Erythroblast (primary cell): ENCODE data around the gene FHOD1.

ENCODE experiments used
- GATA1 ChIP-seq: IDR thresholded peaks from 2 replicates; pipeline ENCODE4 v1.6.1; 2011; ENCODE audit warnings: low read depth, mild to moderate bottlenecking, control low read depth, low read length, moderate library complexity
- POLR2A ChIP-seq: IDR thresholded peaks from 2 replicates; pipeline ENCODE4 v1.6.1; 2011; ENCODE audit warnings: mild to moderate bottlenecking, low read length

DNA sequence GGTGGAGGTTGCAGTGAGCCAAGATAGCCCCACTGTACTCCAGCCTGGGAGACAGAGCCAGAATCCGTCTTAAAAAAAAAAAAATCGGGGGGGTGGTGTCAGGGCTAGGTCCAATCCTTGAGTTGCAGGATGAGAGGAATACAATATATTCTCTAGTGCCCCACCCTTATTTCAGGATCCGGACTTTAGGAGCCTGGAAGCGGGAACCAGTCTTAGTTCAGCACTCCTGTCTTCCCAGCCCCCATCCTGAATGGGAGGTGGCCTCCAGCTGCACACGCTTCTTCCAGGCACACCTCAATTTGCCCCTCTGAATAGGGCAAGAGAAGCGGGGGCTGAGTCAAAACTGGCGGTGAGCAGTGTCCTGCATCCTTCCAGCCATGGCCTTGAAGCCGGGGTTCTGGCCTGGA lies 1.6 kb downstream of the FHOD1 start:
- TF ChIP-seq POLR2A (no peak), GATA1 (no peak)
